Upper lobe of left lung (tissue), 4 donors: Measurements from ENCODE around the gene BMPR1B.

Source experiments
- CTCF ChIP-seq, 6 experiments: fragments of 450-650 bp in 4 of 6; fragments of 200-600 bp in 2 of 6; sonication (generic) in 2 of 6; IDR thresholded peaks; one replicate each; pipeline ENCODE4 v1.5.1; 2016 to 2019; ENCODE audit warnings: antibody characterized with exemption in 6 of 6
- POLR2A ChIP-seq, 4 donors: fragments of 450-650 bp; IDR thresholded peaks; one replicate each; pipeline ENCODE4 v1.5.1; 2016 to 2017; ENCODE audit warnings: antibody characterized with exemption in 4 of 4, mild to moderate bottlenecking in 2 of 4

- TF ChIP-seq CTCF (IDR thresholded peaks at IDR 0.05) (no peak), POLR2A (IDR thresholded peaks at IDR 0.05) (no peak)
Measured at GRCh38 chr4:94834501-94834900, 76.7 kb downstream of the BMPR1B start.
